HL-60 (cell line): Measurements from ENCODE around the gene HIKESHI.
"Not testable (repeated sequence)": the region's sequence is repeated elsewhere in the genome, so short reads cannot be mapped to it uniquely, and the experiment has no call there.

Experiments used
- DNase-seq, 2 experiments: peaks; one replicate each; pipeline ENCODE4 v3.0.0-alpha.2; 2010 to 2020; ENCODE audit warnings: low read depth in 1 of 2, low spot score in 1 of 2
- H3K27ac ChIP-seq: fragments of 250-450 bp; sonication (Bioruptor Pico); replicated peaks from 2 replicates; pipeline ENCODE4 v1.5.1; 2020; ENCODE audit warnings: mild to moderate bottlenecking, moderate library complexity
- H3K27me3 ChIP-seq: fragments of 250-450 bp; sonication (Bioruptor Pico); 2 replicates; pipeline ENCODE4 v1.5.1; 2021; ENCODE audit warnings: mild to moderate bottlenecking, moderate library complexity; ENCODE audit not compliant: insufficient read depth, poor library complexity, severe bottlenecking
- H3K4me3 ChIP-seq: replicated peaks from 2 replicates; pipeline ENCODE4 v1.5.1; 2011; ENCODE audit warnings: mild to moderate bottlenecking, control low read depth, low read length; ENCODE audit not compliant: insufficient read depth
- CTCF ChIP-seq: IDR thresholded peaks from one replicate; pipeline ENCODE4 v1.5.1; 2011; ENCODE audit warnings: low read length, control low read depth, inconsistent platforms; ENCODE audit not compliant: insufficient read depth
- GABPA ChIP-seq: IDR thresholded peaks from 2 replicates; pipeline ENCODE4 v1.6.1; 2012; ENCODE audit warnings: low read depth
- POLR2AphosphoS5 ChIP-seq: IDR thresholded peaks from 2 replicates; pipeline ENCODE4 v1.6.1; 2012; ENCODE audit warnings: low read depth
- SPI1 ChIP-seq: IDR thresholded peaks from 2 replicates; pipeline ENCODE4 v1.6.1; 2012; ENCODE audit warnings: low read depth, mild to moderate bottlenecking, borderline replicate concordance
- TF ChIP-seq, protein P1 (sequence below): IDR thresholded peaks from 2 replicates; pipeline ENCODE4 v1.6.1; 2012; ENCODE audit warnings: low read depth; ENCODE audit not compliant: insufficient replicate concordance

HIKESHI gene

DNA sequence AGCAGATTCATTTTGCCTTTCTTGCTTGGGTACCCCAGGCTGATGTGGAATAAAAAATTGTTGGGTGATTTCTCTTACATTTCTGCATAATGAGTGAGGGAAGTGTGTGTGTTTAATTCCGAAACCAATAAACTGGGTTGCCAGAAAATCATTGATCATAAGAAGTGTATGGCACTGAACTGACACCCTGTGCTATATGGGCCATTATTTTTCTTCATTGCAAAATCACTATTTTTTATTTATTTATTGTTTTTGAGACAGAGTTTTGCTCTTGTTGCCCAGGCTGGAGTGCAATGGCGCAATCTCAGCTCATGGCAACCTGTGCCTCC lies 14.6 kb upstream of the HIKESHI start:
- no peak overlapping the region for H3K27ac ChIP-seq
- TF ChIP-seq POLR2AphosphoS5 (no peak), SPI1 (no peak)
- DNase-seq, result no peak
- H3K27me3 ChIP-seq, result no peaks in the 10 kb centered on the region
- no peak overlapping the region for H3K4me3 ChIP-seq

GRCh38 chr11:86288776-86289507 lies 13.1 kb upstream of the HIKESHI start:
- Histone ChIP-seq H3K27me3 (no peaks in the 10 kb centered on the region), H3K4me3 (no peak overlapping the region), H3K27ac (no peak overlapping the region)
- no peak for TF ChIP-seq GABPA
- no peak for TF ChIP-seq POLR2AphosphoS5
- no peak for TF ChIP-seq CTCF
- TF ChIP-seq, protein P1, sequence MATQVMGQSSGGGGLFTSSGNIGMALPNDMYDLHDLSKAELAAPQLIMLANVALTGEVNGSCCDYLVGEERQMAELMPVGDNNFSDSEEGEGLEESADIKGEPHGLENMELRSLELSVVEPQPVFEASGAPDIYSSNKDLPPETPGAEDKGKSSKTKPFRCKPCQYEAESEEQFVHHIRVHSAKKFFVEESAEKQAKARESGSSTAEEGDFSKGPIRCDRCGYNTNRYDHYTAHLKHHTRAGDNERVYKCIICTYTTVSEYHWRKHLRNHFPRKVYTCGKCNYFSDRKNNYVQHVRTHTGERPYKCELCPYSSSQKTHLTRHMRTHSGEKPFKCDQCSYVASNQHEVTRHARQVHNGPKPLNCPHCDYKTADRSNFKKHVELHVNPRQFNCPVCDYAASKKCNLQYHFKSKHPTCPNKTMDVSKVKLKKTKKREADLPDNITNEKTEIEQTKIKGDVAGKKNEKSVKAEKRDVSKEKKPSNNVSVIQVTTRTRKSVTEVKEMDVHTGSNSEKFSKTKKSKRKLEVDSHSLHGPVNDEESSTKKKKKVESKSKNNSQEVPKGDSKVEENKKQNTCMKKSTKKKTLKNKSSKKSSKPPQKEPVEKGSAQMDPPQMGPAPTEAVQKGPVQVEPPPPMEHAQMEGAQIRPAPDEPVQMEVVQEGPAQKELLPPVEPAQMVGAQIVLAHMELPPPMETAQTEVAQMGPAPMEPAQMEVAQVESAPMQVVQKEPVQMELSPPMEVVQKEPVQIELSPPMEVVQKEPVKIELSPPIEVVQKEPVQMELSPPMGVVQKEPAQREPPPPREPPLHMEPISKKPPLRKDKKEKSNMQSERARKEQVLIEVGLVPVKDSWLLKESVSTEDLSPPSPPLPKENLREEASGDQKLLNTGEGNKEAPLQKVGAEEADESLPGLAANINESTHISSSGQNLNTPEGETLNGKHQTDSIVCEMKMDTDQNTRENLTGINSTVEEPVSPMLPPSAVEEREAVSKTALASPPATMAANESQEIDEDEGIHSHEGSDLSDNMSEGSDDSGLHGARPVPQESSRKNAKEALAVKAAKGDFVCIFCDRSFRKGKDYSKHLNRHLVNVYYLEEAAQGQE, result no peak
- TF ChIP-seq SPI1, result no peak
- DNase-seq, result no peak

DNA sequence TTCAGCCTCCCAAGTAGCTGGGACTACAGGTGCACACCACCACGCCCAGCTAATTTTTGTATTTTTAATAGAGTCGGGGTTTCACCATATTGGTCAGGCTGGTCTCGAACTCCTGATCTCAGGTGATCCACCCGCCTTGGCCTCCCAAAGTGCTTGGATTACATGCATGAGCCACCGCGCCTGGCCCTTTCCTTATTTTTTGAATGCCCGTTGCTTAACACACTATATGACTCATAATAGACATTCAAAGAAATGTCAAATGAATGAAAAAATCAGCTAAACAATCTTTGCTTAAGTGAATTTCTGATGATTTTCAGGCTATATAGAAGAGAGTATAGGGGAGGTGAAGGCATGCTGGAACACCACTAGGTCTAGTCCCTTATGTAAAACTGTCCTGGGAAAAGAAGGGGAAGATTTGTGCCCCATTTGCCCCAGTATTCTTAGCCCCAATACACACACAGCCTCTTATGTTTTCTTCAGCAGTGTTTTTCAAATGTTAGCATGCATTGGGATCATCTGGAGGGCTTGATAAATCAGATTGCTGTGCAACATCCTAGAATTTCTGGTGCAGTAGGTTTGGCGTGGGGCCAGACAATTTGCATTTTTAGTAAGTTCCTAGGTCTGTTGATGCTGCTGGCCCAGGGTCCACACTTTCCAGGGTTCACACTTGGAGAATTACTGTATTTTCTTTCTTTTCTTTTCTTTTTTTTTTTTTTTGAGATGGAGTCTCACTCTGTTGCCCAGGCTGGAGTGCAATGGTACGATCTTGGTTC lies 12.3 kb upstream of the HIKESHI start:
- H3K27ac ChIP-seq, H3K27me3 ChIP-seq, H3K4me3 ChIP-seq, DNase-seq: not testable (repeated sequence)

DNA sequence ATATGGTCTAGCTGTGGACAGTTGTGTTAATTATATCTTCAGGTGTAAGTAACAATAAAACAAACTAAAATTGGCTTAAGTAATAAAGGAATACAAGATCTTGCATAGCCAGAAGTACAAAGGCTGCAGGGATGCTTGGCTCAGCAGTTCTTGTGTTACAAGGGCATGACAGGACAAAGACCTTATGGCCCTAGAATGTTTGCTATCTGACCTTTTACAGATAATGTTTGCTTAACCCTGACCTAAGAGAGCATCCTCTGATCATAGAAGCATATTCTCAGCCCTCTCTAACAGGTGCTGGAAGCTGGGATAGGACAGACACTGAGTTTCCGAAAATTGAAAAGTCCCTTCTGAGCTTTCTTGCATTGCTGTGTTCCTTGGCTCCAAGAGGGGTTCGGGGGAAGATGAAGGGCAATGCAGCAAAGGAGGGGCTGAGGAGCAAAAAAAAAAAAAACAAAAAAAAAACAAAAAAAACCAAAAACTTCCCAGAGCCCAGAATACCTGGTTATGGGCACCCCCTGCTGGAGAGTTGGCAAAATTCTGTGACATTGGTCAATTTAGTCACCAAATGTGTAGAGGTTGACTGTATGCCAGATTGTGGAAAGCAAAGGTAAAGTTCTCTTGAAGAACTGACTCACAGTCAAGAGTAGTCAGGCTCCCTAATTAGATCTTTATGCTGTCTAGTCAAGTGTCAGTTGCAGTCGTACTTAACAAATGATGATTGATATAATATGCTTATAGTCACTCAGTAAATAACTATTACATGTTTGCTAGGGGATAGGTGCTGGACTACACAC lies 10.4 kb upstream of the HIKESHI start:
- TF ChIP-seq GABPA, result no peak
- TF ChIP-seq CTCF, result peak; percentile 43
- no peaks in the 10 kb centered on the region for H3K27me3 ChIP-seq
- no peak overlapping the region for H3K27ac ChIP-seq
- H3K4me3 ChIP-seq, result no peak overlapping the region
- DNase-seq, result peak in 1 of 2 experiments; percentile 48

DNA sequence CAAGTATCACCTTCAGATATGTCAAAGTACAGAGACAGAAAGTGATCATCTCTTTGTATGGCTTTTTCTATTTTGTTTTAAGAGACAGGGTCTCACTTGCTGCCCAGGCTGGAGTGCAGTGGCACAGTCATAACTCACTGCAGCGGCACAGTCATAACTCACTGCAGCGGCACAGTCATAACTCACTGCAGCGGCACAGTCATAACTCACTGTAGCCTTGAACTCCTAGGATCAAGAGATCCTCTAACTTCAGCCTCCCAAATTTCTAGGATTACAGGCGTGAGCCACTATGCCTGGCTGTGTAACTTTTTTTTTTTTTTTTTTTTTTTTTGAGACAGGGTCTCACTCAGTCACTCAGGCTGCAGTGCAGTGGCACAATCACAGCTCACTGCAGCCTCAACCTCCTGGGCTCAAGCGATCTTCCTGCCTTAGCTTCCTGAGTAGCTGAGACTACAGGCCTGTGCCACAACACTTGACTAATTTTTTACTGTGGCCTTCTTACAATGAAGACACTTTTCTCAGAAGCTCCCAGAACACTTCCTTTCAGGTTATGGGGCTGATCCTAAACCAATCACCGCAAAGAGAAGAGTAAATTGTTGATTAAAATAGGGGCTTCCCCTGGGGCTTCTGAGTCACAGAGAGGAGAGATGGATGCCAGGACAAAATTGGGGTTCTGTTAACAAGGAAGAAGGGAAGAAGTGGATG lies 9.0 kb upstream of the HIKESHI start:
- TF ChIP-seq, protein P1, result no peak
- TF ChIP-seq CTCF, result no peak
- no peak for TF ChIP-seq SPI1
- no peak for TF ChIP-seq GABPA
- TF ChIP-seq POLR2AphosphoS5, result no peak
- no peak for DNase-seq
- Histone ChIP-seq H3K27me3 (no peaks in the 10 kb centered on the region), H3K4me3 (no peak overlapping the region), H3K27ac (no peak overlapping the region)
